Lung (tissue), 12 donors: Measurements from ENCODE around the gene CCDC92B. TPM values are rescaled to one million over a fixed set of nuclear protein-coding genes. Genes with fewer than 3 reads are reported as not detected.

Source experiments
- ATAC-seq: fragments of 200-7000 bp; cut with Tn5 transposase; one replicate; pipeline ENCODE4 v1.9.1; 2020; ENCODE audit warnings: moderate number of reproducible peaks; ENCODE audit not compliant: insufficient read depth, low FRiP score
- DNase-seq, 3 donors: peaks; one replicate each; pipeline ENCODE4 v3.0.0-alpha.2; 2013 to 2017
- H3K27ac ChIP-seq, 2 donors: one replicate each; pipeline ENCODE4 v1.5.1; 2013; ENCODE audit warnings: mild to moderate bottlenecking in 2 of 2, moderate library complexity in 2 of 2, control low read depth in 1 of 2, inconsistent platforms in 1 of 2, low read depth in 1 of 2, low read length in 1 of 2
- H3K27me3 ChIP-seq, 3 donors: one replicate each; pipeline ENCODE4 v1.5.1; 2013; ENCODE audit warnings: low read length in 2 of 3; ENCODE audit not compliant: control insufficient read depth in 3 of 3, insufficient read depth in 3 of 3
- H3K36me3 ChIP-seq, 4 donors: one replicate each; pipeline ENCODE4 v1.5.1; 2013; ENCODE audit warnings: low read length in 4 of 4, mild to moderate bottlenecking in 1 of 4, moderate library complexity in 1 of 4; ENCODE audit not compliant: control insufficient read depth in 4 of 4, insufficient read depth in 4 of 4
- H3K4me1 ChIP-seq, 5 donors: one replicate each; pipeline ENCODE4 v1.5.1; 2013; ENCODE audit warnings: low read length in 5 of 5, mild to moderate bottlenecking in 2 of 5, moderate library complexity in 1 of 5; ENCODE audit not compliant: control insufficient read depth in 5 of 5, insufficient read depth in 5 of 5
- H3K4me3 ChIP-seq: one replicate; pipeline ENCODE4 v1.5.1; 2013; ENCODE audit warnings: mild to moderate bottlenecking, control low read depth, moderate library complexity
- H3K9ac ChIP-seq, 2 donors: one replicate each; pipeline ENCODE4 v1.5.1; 2013; ENCODE audit warnings: low read length in 2 of 2, control low read depth in 1 of 2; ENCODE audit not compliant: insufficient read depth in 1 of 2
- H3K9me3 ChIP-seq, 4 donors: one replicate each; pipeline ENCODE4 v1.5.1; 2013; ENCODE audit warnings: low read length in 3 of 4, mild to moderate bottlenecking in 1 of 4, moderate library complexity in 1 of 4; ENCODE audit not compliant: control insufficient read depth in 4 of 4, insufficient read depth in 3 of 4
- WGBS, 2 donors: extraction: QIAGEN DNeasy Blood & Tissue Kit; methylation state at CpG; one replicate each; pipeline ENCODE4 v1.1.7; 2013; 5-methylcytosine and 5-hydroxymethylcytosine counted together
- polyA plus RNA-seq, 2 donors: library from polyadenylated mRNA; stranded (reverse); fragments of 200-250 nt; gene quantifications; one replicate each; pipeline ENCODE4 v1.2.1, GENCODE V29; 2013
- total RNA-seq, 2 donors: library from RNA; depleted of rRNA in 1 of 2; stranded (reverse); fragments of >200 nt in 1 of 2; gene quantifications; one replicate each; pipeline ENCODE4 v1.2.1, GENCODE V29; 2014 to 2021
- TF ChIP-seq, protein P1 (sequence below): IDR thresholded peaks from 2 replicates; pipeline ENCODE4 v1.5.1; 2012; ENCODE audit warnings: mild to moderate bottlenecking; ENCODE audit errors: control extremely low read depth, extremely low read depth
- donor health status: control.
- donor health status: control.
- donor health status: Bipolar disorder and iron deficiency.
- donor health status: healthy.
- donor health status: DM: yes; HTN: yes; CAD: no.

Gene CCDC92B
- total and polyA plus RNA-seq, 4 donors, result 0.03 to 0.89 (median 0.08) TPM

DNA sequence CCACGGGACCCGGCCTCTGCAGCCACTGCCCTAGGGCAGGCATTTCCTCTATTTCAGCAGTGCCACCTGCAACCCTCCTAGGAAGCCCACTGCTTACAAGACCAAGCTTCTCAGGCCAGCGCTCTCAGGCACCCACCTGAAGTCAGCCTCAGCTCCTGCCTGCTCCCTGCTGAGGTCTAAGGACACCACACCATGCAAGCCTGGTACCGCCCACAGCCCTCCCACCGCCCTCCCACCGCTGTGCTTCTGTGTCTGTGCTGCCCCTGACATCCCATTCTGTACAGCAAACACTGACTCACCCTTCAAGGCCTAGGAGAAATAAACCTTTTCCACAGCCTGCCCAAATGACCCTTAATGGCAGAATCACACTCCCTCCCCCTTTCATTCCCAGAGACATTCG lies 44.2 kb downstream of the CCDC92B start:
- TF ChIP-seq, protein P1, sequence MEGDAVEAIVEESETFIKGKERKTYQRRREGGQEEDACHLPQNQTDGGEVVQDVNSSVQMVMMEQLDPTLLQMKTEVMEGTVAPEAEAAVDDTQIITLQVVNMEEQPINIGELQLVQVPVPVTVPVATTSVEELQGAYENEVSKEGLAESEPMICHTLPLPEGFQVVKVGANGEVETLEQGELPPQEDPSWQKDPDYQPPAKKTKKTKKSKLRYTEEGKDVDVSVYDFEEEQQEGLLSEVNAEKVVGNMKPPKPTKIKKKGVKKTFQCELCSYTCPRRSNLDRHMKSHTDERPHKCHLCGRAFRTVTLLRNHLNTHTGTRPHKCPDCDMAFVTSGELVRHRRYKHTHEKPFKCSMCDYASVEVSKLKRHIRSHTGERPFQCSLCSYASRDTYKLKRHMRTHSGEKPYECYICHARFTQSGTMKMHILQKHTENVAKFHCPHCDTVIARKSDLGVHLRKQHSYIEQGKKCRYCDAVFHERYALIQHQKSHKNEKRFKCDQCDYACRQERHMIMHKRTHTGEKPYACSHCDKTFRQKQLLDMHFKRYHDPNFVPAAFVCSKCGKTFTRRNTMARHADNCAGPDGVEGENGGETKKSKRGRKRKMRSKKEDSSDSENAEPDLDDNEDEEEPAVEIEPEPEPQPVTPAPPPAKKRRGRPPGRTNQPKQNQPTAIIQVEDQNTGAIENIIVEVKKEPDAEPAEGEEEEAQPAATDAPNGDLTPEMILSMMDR, result no peak
- WGBS, 2 donors, result 89 to 90% methylated on average over 7 of the region's 7 CpGs
- no peaks in the 10 kb centered on the region for H3K27me3 ChIP-seq
- no peak for DNase-seq
- no peak overlapping the region for H3K4me3 ChIP-seq
- peaks cover 7 to 36% (median 11%) of the 10 kb centered on the region in 4 donors for H3K36me3 ChIP-seq
- H3K9ac ChIP-seq, result no peak overlapping the region
- H3K27ac ChIP-seq, result no peak overlapping the region
- H3K4me1 ChIP-seq, result peaks cover 0 to 25% (median 13%) of the 10 kb centered on the region in 5 donors
- ATAC-seq, result no peak
- H3K9me3 ChIP-seq, result no peaks in the 10 kb centered on the region

DNA sequence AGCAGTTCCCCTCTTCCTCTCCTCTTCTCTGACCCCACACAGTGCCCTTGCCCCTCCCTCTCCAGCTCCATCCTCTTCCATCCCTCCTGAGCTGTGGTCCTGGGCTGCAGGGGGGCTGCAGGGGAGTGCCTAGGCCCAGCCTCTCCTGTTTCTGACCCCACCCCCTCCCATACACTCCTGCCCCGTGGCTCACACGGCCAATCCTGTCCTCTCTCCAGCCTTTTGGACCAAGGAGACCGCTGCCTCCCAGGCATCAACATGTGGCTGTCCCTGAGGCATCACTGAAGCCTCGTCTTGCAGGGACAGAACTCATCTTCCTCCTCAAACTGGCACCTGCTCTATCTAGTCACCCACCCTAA lies 44.6 kb downstream of the CCDC92B start:
- Histone ChIP-seq H3K27ac (no peak overlapping the region), H3K9me3 (no peaks in the 10 kb centered on the region), H3K27me3 (no peaks in the 10 kb centered on the region), H3K9ac (no peak overlapping the region), H3K4me3 (no peak overlapping the region), H3K4me1 (peaks cover 0 to 21% (median 9%) of the 10 kb centered on the region in 5 donors), H3K36me3 (peaks cover 7 to 40% (median 14%) of the 10 kb centered on the region in 4 donors)
- ATAC-seq (no peak), DNase-seq (no peak)
- TF ChIP-seq, protein P1, result no peak
- 80 to 94% methylated on average over 4 of the region's 4 CpGs for WGBS, 2 donors

DNA sequence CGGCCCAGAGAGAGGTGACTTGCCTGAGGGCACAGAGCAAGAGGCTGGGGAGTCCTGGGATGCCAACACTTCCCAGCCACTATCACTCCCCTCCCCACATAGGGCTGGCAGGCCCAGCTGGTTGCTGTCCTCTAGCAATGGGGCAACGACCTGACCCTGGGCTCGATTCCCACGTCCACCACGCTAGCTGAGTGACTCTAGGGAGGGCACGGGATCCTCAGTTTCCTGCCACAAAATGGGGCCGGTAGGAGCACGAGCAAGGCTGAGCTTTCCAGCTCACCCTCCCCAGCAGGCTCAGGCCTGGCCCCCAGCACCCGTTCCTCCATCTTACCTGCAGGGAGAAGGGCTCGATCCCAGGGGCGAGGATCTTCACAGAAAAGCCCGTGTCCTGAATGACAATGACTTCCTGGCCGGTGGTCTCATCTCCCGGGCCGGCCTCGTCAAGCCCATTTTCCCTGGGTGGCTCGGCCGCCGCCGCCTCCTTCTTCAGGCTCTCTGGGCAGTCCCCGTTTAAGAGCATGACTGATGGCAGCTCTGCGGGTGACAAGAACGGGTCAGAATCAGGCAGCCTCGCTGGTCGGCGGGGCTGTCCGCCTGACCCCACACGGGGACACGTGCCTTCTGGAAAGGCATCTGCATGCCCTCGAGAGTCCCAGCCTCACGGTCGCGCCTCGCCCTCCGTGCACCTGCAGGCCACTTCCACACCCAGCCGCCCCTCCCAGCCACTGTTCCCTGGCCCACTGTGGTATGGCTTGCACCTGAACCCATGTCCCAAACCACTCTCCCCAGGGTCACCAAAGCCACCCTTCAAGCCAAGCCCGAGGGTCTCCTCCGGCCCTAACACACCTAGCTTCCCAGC lies 45.2 kb downstream of the CCDC92B start:
- DNase-seq (no peak), ATAC-seq (no peak)
- Histone ChIP-seq H3K4me3 (no peak overlapping the region), H3K9me3 (no peaks in the 10 kb centered on the region), H3K4me1 (peaks cover 0 to 15% (median 7%) of the 10 kb centered on the region in 5 donors), H3K27me3 (no peaks in the 10 kb centered on the region), H3K9ac (no peak overlapping the region), H3K27ac (no peak overlapping the region), H3K36me3 (peaks cover 7 to 41% (median 15%) of the 10 kb centered on the region in 4 donors)
- WGBS, 2 donors, result 90 to 91% methylated on average over 38 of the region's 38 CpGs
- TF ChIP-seq, protein P1, result no peak
